Thyroid gland (tissue), 4 donors: ENCODE data around the gene B3GAT1. TPM values are rescaled to one million over a fixed set of nuclear protein-coding genes. Genes with fewer than 3 reads are reported as not detected.

Experiments
- DNase-seq, 2 donors: peaks; one replicate each; pipeline ENCODE4 v3.0.0-alpha.2; 2019
- H3K27ac ChIP-seq, 3 donors: fragments of 200-600 bp; sonication (generic); 1 replicate in 2 of 3; 2 replicates in 1 of 3; pipeline ENCODE4 v1.5.1; 2016 to 2019; ENCODE audit warnings: mild to moderate bottlenecking in 1 of 3, moderate library complexity in 1 of 3
- H3K27me3 ChIP-seq: fragments of 200-600 bp; sonication (generic); one replicate; pipeline ENCODE4 v1.5.1; 2019
- H3K36me3 ChIP-seq, 2 donors: fragments of 200-600 bp; sonication (generic); one replicate each; pipeline ENCODE4 v1.5.1; 2016 to 2019
- H3K4me1 ChIP-seq, 2 donors: fragments of 200-600 bp; sonication (generic); one replicate each; pipeline ENCODE4 v1.5.1; 2017 to 2019
- H3K4me3 ChIP-seq, 3 donors: fragments of 200-600 bp; sonication (generic); replicated peaks in 1 of 3; 1 replicate in 2 of 3; 2 replicates in 1 of 3; pipeline ENCODE4 v1.5.1; 2016; ENCODE audit warnings: mild to moderate bottlenecking in 1 of 3
- H3K9me3 ChIP-seq: fragments of 200-600 bp; sonication (generic); one replicate; pipeline ENCODE4 v1.5.1; 2017
- POLR2A ChIP-seq, 2 donors: fragments of 450-650 bp; IDR thresholded peaks; one replicate each; pipeline ENCODE4 v1.6.1; 2017; ENCODE audit warnings: antibody characterized with exemption in 2 of 2, mild to moderate bottlenecking in 2 of 2, moderate library complexity in 1 of 2
- WGBS, 2 donors: methylation state at CpG; one replicate each; pipeline ENCODE4 v1.1.5; 2017; 5-methylcytosine and 5-hydroxymethylcytosine counted together
- intact Hi-C: fragments of 100-400 bp; cut with DNase I; formaldehyde crosslinking; loops from one replicate; pipeline ENCODE4 v1.15.1; 2023
- total RNA-seq, 4 donors: library from RNA; depleted of rRNA; stranded (reverse); fragments of >200 nt; gene quantifications; one replicate each; pipeline ENCODE4 v1.2.3, GENCODE V29; 2016
- TF ChIP-seq, protein P1 (sequence below), 6 experiments: fragments of 200-600 bp in 3 of 6; fragments of 450-650 bp in 3 of 6; sonication (generic) in 3 of 6; IDR thresholded peaks; one replicate each; pipeline ENCODE4 v1.5.1; 2016 to 2019; ENCODE audit warnings: antibody characterized with exemption in 6 of 6, mild to moderate bottlenecking in 2 of 6, inconsistent platforms in 1 of 6, moderate library complexity in 1 of 6

The B3GAT1 gene
- total RNA-seq, 4 donors from 2014 or later: 4.0 to 6.7 (median 5.7) TPM

DNA sequence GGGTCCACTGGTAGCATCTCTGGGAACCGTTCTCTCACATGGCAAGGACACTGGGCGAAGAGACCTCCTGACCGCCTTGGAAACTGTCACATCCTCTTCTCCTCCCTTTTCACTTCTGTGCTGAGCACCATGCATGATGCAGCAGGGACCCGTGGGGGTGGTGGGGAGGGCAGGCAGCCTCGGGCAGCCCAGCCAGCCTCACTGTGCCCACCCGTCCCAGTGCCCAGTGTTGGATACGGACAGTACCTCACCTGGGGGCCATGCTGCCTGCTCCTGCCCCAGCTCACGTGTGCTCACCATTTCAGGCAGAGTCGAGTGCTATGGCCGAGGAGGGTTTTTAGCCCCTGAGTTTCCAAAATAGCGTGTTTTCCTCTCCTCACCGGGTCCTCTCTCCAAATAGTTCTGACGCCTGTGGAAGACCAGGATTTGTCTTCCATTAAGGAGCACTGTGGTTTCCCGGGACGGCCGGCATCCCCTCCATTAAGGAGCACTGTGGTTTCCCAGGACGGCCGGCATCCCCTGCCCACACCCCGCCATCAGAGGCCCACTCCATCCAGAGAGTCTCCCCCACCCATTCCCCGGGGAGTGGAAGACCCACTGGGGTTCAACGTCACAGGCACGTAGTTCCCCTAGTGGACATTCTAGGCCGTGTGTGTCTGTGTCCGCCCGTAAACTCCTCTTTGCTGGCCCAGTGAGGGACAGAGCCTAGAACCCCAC is 22.4 kb downstream of the B3GAT1 start:
- no peaks in the 10 kb centered on the region for H3K27me3 ChIP-seq
- TF ChIP-seq, protein P1, sequence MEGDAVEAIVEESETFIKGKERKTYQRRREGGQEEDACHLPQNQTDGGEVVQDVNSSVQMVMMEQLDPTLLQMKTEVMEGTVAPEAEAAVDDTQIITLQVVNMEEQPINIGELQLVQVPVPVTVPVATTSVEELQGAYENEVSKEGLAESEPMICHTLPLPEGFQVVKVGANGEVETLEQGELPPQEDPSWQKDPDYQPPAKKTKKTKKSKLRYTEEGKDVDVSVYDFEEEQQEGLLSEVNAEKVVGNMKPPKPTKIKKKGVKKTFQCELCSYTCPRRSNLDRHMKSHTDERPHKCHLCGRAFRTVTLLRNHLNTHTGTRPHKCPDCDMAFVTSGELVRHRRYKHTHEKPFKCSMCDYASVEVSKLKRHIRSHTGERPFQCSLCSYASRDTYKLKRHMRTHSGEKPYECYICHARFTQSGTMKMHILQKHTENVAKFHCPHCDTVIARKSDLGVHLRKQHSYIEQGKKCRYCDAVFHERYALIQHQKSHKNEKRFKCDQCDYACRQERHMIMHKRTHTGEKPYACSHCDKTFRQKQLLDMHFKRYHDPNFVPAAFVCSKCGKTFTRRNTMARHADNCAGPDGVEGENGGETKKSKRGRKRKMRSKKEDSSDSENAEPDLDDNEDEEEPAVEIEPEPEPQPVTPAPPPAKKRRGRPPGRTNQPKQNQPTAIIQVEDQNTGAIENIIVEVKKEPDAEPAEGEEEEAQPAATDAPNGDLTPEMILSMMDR (IDR thresholded peaks at IDR 0.05): no peak
- TF ChIP-seq POLR2A (IDR thresholded peaks at IDR 0.05): no peak
- no peaks in the 10 kb centered on the region for H3K36me3 ChIP-seq
- no peaks in the 10 kb centered on the region for H3K4me1 ChIP-seq
- H3K9me3 ChIP-seq: no peaks in the 10 kb centered on the region
- H3K27ac ChIP-seq: no peak overlapping the region
- H3K4me3 ChIP-seq: no peak overlapping the region
- 90 to 91% methylated on average over 15 to 25 of the region's 25 CpGs for WGBS, 2 donors
- intact Hi-C loops: no loop called here
- DNase-seq: no peak

DNA sequence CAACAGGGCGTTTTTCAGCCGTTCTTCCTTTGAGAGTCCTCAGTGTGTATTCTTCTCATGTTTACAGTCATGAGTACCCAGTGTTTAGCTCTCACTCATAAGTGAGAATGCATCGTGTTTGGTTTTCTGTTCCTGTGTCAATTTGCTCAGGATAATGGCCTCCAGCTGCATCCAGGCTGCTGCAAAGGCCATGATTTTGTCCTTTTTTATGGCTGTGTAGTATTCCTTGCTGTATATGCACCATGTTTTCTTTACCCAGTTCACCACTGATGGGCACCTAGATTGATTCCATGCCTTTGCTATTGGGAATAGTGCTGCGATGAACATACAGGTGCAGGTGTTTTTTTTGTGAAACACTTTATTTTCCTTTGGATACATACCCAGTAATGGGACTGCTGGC is 23.5 kb downstream of the B3GAT1 start:
- no peaks in the 10 kb centered on the region for H3K4me1 ChIP-seq
- no peaks in the 10 kb centered on the region for H3K9me3 ChIP-seq
- no peak overlapping the region for H3K4me3 ChIP-seq
- intact Hi-C loops: no loop called here
- H3K27ac ChIP-seq: no peak overlapping the region
- TF ChIP-seq, protein P1 (IDR thresholded peaks at IDR 0.05): no peak
- TF ChIP-seq POLR2A (IDR thresholded peaks at IDR 0.05): no peak
- 85 to 96% methylated on average over 4 of the region's 4 CpGs for WGBS, 2 donors
- DNase-seq: no peak
- H3K27me3 ChIP-seq: no peaks in the 10 kb centered on the region
- H3K36me3 ChIP-seq: no peaks in the 10 kb centered on the region

DNA sequence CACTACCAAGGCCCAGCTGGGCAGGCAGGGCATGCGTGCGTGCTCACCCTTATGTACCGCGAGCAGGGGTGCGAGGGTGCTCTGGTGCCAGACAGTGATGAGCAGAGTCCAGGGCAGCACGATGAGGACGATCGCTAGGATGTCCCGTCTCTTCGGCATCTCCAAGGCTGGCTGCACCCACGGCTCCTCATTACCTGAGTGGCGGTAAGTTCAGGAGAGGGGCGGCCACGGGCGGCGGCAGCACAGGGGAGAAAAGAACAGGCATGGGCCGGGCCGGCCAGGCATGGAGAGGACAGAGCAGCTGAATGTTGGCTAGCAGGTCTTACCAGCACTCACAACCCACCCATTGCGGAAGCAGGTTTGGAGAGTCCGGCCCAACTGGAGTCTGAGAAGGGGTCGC is 24.5 kb downstream of the B3GAT1 start:
- 93 to 96% methylated on average over 18 to 21 of the region's 21 CpGs for WGBS, 2 donors
- Histone ChIP-seq H3K4me3 (no peak overlapping the region), H3K4me1 (no peaks in the 10 kb centered on the region), H3K9me3 (no peaks in the 10 kb centered on the region), H3K27me3 (no peaks in the 10 kb centered on the region), H3K36me3 (no peaks in the 10 kb centered on the region), H3K27ac (no peak overlapping the region)
- TF ChIP-seq POLR2A (IDR thresholded peaks at IDR 0.05): no peak
- TF ChIP-seq, protein P1 (IDR thresholded peaks at IDR 0.05): no peak
- intact Hi-C loops: no loop called here
- DNase-seq: no peak

DNA sequence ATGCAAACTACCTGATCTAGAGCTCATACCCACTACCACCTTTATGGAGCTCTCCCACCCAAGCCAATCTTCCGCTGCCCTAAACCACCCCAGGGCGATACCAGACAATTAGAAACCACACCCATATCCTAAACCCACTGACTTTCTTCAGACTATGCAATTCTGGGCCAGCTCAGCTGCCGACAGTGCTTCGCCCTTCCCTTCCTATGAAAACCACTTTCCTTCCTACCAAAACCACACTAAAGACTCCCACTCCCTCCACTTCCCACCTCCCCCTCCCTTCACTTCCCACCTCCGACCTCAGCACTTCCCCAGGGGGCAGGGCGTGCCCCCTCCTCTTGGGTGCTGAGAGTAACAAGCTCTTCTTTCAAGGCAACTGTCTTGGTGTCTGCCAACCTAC is 25.1 kb downstream of the B3GAT1 start:
- no peak overlapping the region for H3K4me3 ChIP-seq
- no peaks in the 10 kb centered on the region for H3K9me3 ChIP-seq
- H3K36me3 ChIP-seq: no peaks in the 10 kb centered on the region
- H3K27me3 ChIP-seq: no peaks in the 10 kb centered on the region
- no peak for TF ChIP-seq POLR2A (IDR thresholded peaks at IDR 0.05)
- TF ChIP-seq, protein P1 (IDR thresholded peaks at IDR 0.05): no peak
- no peak overlapping the region for H3K27ac ChIP-seq
- H3K4me1 ChIP-seq: no peaks in the 10 kb centered on the region
- DNase-seq: no peak
- intact Hi-C loops: no loop called here
- 79 to 84% methylated on average over 6 of the region's 6 CpGs for WGBS, 2 donors

DNA sequence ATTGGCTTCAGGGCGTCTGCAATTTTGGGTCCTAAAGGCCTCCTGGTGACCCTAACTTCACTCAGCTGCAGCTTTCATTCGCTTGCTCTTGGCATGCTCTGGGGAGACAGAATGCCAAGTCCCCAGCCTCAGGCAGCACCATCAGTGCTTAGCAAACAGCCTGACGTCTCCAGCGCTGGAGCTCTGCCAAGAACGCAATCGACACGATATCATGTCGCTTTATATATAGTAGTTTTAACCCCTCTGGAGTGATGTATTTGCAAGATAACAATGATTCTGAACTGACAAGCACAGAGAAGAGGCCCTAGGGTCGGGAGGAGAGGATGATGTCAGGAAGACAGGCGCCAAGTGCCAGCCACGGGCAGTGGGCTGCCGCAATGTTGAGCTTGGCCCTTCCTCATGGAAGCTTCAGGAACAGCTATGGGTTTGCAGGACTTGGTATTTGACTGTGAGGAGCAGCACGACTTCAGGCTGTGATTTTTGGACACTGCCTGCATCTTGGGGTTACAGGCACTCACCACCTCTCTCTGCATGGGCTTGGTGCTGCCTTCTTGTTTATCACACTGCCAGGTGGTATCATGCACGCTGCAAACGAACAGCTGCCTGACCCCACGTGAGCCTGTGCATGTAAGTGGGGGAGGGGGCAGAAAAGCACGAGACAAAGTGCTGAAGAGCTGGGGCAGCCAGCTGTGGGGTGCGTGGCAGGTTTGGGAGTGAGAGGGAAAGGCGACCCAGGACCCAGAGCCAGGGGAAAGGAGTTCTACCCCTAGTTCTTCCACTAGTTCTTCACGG is 26.1 kb downstream of the B3GAT1 start:
- Histone ChIP-seq H3K4me3 (no peak overlapping the region), H3K4me1 (no peaks in the 10 kb centered on the region), H3K9me3 (no peaks in the 10 kb centered on the region), H3K36me3 (no peaks in the 10 kb centered on the region), H3K27me3 (no peaks in the 10 kb centered on the region), H3K27ac (no peak overlapping the region)
- no peak for DNase-seq
- WGBS, 2 donors: 66 to 67% methylated on average over 20 of the region's 20 CpGs
- intact Hi-C loops: no loop called here
- TF ChIP-seq, protein P1 (IDR thresholded peaks at IDR 0.05): no peak
- no peak for TF ChIP-seq POLR2A (IDR thresholded peaks at IDR 0.05)
